ENCODE data around the gene ZNF414.

The ZNF414 gene

DNA sequence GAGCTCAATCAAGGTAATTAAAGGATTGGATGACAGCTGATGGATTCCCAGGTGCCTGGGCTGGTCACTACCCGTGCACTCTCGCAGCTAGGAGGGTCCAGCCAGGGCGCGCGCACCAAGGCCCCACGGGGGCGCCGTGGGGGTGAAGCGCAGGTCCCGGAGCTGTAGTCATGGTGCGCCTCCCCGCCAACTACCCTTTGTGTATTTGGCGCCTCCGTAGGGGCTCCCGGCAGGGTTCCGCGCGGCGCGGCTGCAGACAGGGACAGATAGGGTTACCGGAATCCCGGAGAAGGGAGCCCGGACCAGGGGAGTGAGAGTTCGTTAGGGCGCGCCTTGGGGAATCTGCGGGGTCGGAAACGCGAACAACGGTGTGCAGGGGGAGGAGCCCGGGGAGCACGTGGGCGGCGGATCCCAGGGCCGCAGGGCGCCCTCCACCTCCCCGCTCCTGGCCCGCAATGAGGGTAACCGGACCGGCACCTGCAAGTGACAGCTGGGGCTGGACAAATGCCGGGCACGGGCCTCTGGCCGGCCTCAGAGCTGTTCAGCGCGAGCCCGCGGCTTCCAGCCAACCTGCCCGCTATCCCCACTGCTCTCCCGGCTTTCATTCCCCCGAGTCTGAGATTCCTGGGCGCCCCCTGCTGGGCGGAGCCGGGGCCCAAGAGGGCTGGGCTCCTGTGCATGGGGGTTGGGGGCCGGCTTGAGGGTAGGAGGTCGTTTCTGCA is 8.1 kb downstream of the ZNF414 start:
- DNase-seq (ENCODE audit: low read depth in 1 of 2, low spot score in 1 of 2) = peak in 1 of 2 experiments; percentile 73
- H3K4me3 ChIP-seq (replicated peaks; ENCODE audit: insufficient read depth, low read length) = peak overlapping the region; percentile 45
- TF ChIP-seq SPI1 (IDR thresholded peaks at IDR 0.05; ENCODE audit: borderline replicate concordance, low read depth) (no peak), POLR2AphosphoS5 (IDR thresholded peaks at IDR 0.05; ENCODE audit: low read depth) (peak; percentile 44)
- TF ChIP-seq, protein P1, sequence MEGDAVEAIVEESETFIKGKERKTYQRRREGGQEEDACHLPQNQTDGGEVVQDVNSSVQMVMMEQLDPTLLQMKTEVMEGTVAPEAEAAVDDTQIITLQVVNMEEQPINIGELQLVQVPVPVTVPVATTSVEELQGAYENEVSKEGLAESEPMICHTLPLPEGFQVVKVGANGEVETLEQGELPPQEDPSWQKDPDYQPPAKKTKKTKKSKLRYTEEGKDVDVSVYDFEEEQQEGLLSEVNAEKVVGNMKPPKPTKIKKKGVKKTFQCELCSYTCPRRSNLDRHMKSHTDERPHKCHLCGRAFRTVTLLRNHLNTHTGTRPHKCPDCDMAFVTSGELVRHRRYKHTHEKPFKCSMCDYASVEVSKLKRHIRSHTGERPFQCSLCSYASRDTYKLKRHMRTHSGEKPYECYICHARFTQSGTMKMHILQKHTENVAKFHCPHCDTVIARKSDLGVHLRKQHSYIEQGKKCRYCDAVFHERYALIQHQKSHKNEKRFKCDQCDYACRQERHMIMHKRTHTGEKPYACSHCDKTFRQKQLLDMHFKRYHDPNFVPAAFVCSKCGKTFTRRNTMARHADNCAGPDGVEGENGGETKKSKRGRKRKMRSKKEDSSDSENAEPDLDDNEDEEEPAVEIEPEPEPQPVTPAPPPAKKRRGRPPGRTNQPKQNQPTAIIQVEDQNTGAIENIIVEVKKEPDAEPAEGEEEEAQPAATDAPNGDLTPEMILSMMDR (IDR thresholded peaks at IDR 0.05; ENCODE audit: insufficient read depth, low read length) = peak; percentile 34
- peak overlapping the region; percentile 98 for H3K27ac ChIP-seq (replicated peaks)
- no peaks in the 10 kb centered on the region for H3K27me3 ChIP-seq (ENCODE audit: insufficient read depth, poor library complexity, severe bottlenecking)

DNA sequence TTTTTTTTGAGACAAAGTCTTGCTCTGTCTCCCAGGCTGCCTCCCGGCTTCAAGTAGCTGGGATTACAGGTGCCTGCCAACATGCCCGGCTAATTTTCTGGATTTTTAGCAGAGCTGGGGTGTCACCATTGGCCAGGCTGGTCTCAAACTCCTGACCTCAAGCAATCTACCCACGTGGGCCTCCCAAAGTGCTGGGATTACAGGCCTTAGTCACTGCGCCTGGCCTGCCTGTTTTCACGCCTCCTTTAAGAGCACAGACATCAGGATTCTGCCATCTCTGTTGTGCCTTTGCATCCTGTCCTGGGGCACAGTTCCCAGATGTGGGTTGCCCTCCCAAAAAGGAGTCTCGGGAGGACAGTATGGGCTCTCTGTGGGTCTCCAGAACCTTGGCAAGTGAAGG is 9.0 kb downstream of the ZNF414 start:
- no peak for TF ChIP-seq POLR2AphosphoS5 (IDR thresholded peaks at IDR 0.05; ENCODE audit: low read depth)
- TF ChIP-seq, protein P2, sequence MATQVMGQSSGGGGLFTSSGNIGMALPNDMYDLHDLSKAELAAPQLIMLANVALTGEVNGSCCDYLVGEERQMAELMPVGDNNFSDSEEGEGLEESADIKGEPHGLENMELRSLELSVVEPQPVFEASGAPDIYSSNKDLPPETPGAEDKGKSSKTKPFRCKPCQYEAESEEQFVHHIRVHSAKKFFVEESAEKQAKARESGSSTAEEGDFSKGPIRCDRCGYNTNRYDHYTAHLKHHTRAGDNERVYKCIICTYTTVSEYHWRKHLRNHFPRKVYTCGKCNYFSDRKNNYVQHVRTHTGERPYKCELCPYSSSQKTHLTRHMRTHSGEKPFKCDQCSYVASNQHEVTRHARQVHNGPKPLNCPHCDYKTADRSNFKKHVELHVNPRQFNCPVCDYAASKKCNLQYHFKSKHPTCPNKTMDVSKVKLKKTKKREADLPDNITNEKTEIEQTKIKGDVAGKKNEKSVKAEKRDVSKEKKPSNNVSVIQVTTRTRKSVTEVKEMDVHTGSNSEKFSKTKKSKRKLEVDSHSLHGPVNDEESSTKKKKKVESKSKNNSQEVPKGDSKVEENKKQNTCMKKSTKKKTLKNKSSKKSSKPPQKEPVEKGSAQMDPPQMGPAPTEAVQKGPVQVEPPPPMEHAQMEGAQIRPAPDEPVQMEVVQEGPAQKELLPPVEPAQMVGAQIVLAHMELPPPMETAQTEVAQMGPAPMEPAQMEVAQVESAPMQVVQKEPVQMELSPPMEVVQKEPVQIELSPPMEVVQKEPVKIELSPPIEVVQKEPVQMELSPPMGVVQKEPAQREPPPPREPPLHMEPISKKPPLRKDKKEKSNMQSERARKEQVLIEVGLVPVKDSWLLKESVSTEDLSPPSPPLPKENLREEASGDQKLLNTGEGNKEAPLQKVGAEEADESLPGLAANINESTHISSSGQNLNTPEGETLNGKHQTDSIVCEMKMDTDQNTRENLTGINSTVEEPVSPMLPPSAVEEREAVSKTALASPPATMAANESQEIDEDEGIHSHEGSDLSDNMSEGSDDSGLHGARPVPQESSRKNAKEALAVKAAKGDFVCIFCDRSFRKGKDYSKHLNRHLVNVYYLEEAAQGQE (IDR thresholded peaks at IDR 0.05; ENCODE audit: insufficient replicate concordance, low read depth) = no peak
- TF ChIP-seq, protein P1 (IDR thresholded peaks at IDR 0.05; ENCODE audit: insufficient read depth, low read length) = no peak
- no peak for TF ChIP-seq SPI1 (IDR thresholded peaks at IDR 0.05; ENCODE audit: borderline replicate concordance, low read depth)
- TF ChIP-seq GABPA (IDR thresholded peaks at IDR 0.05; ENCODE audit: low read depth) = no peak
- DNase-seq (ENCODE audit: low read depth in 1 of 2, low spot score in 1 of 2) = no peak
- Histone ChIP-seq H3K27ac (replicated peaks) (peak overlapping the region; percentile 98), H3K4me3 (replicated peaks; ENCODE audit: insufficient read depth, low read length) (no peak overlapping the region), H3K27me3 (ENCODE audit: insufficient read depth, poor library complexity, severe bottlenecking) (no peaks in the 10 kb centered on the region)

DNA sequence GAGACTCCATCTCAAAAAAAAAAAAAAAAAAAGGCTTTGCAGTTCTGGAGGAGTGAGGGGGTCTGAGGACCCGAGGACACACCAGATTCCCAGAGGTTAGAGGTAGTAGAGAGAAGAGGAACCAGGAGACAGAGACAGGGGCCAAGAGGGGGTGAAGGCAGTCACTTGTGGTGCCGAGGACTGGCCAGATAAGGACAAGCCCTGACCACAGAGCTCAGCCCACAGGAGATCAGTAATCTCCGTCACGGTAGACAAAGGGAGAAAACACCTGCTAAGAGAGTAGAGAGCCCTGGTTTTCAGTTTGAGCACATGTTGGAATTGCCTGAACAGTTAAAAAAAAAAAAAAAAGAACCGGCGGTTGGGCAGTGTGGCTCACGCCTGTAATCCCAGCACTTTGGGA is 9.8 kb downstream of the ZNF414 start:
- Histone ChIP-seq H3K4me3 (replicated peaks; ENCODE audit: insufficient read depth, low read length) (no peak overlapping the region), H3K27me3 (ENCODE audit: insufficient read depth, poor library complexity, severe bottlenecking) (no peaks in the 10 kb centered on the region), H3K27ac (replicated peaks) (peak overlapping the region; percentile 98)
- DNase-seq (ENCODE audit: low read depth in 1 of 2, low spot score in 1 of 2) = peak; percentile 90 to 92
- TF ChIP-seq, protein P1 (IDR thresholded peaks at IDR 0.05; ENCODE audit: insufficient read depth, low read length) = no peak
- TF ChIP-seq GABPA (IDR thresholded peaks at IDR 0.05; ENCODE audit: low read depth) (no peak), SPI1 (IDR thresholded peaks at IDR 0.05; ENCODE audit: borderline replicate concordance, low read depth) (peak; percentile 31; the same call in 1 of the 2 replicates), POLR2AphosphoS5 (IDR thresholded peaks at IDR 0.05; ENCODE audit: low read depth) (peak; percentile 86)
- TF ChIP-seq, protein P2 (IDR thresholded peaks at IDR 0.05; ENCODE audit: insufficient replicate concordance, low read depth) = no peak
